ENCODE data around the gene LCE3D. TPM values are rescaled to one million over a fixed set of nuclear protein-coding genes. Genes with fewer than 3 reads are reported as not detected.
"Not testable (repeated sequence)": the region's sequence is repeated elsewhere in the genome, so short reads cannot be mapped to it uniquely, and the experiment has no call there.

Gene LCE3D
- total RNA-seq = not detected

DNA sequence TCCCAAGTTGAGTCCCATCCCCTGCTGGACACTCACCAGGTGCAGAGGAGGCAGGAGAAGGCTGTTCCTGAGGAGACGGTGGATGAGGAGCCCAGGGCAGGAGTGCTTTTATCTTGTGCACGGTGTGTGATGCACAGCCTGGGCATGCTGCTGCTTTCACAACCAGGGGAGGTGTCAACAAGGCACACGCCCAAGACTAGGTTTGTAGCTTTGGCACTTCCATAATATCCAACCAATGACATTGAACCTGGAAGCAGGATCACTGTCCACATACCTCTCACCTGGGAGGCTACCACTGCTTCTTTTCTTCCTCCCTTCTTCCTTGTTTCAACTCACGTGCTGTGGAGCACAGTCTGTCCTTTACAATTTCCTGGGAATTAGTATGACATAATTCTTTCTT is at the start of gene LCE3D:
TSS of gene LCE3D (minus strand) at position 84 of the 400 bp plus-strand sequence. CDS start 580 bp downstream, outside the sequence.
- no peak within 1 kb of the TSS for H3K4me3 Mint-ChIP-seq
- no peaks in the 10 kb centered on the region for H3K9me3 Mint-ChIP-seq
- intact Hi-C loops (cut with micrococcal nuclease) = no loop called here
- H3K36me3 Mint-ChIP-seq = no peaks in the 10 kb centered on the region
- no peaks in the 10 kb centered on the region for H3K4me1 Mint-ChIP-seq (ENCODE audit: low read depth)
- peaks cover 18% of the 10 kb centered on the region for H3K27me3 Mint-ChIP-seq
- CTCF ChIA-PET = no interaction called here
- no peak within 1 kb of the TSS for H3K27ac Mint-ChIP-seq
- POLR2A ChIA-PET = no interaction called here
- DNase-seq = no peak

- peaks cover 39% of the 10 kb centered on the region for H3K27me3 Mint-ChIP-seq
- no peak overlapping the region for H3K4me3 Mint-ChIP-seq
- H3K36me3 Mint-ChIP-seq = no peaks in the 10 kb centered on the region
- ChIA-PET POLR2A (no interaction called here), CTCF (no interaction called here)
- H3K9me3 Mint-ChIP-seq = no peaks in the 10 kb centered on the region
- peaks cover 2% of the 10 kb centered on the region for H3K4me1 Mint-ChIP-seq (ENCODE audit: low read depth)
- no peak overlapping the region for H3K27ac Mint-ChIP-seq
- intact Hi-C loops (cut with micrococcal nuclease) = no loop called here
- DNase-seq = no peak
Measured at GRCh38 chr1:152626744-152627143, 46.4 kb upstream of the LCE3D start.

GRCh38 chr1:152623203-152623844 is 43.0 kb upstream of the LCE3D start:
- Mint-ChIP-seq H3K36me3 (no peaks in the 10 kb centered on the region), H3K27ac (no peak overlapping the region), H3K9me3 (peaks cover 12% of the 10 kb centered on the region), H3K27me3 (peaks cover 27% of the 10 kb centered on the region), H3K4me3 (no peak overlapping the region), H3K4me1 (ENCODE audit: low read depth) (peaks cover 2% of the 10 kb centered on the region)
- ChIA-PET POLR2A (no interaction called here), CTCF (interaction anchor here (0.8 to 1.5 kb wide), 5 partner anchors 8 to 90 kb away, joined by 3 to 6 read pairs (median 5); no protein-coding TSS in a partner anchor)
- intact Hi-C loops (cut with micrococcal nuclease) = loop anchor here (2.0 kb wide), 1 partner anchor 47 kb away; no protein-coding TSS in a partner anchor
- peak; percentile 44 for DNase-seq

GRCh38 chr1:152622803-152623202 is 42.5 kb upstream of the LCE3D start, which contains the start of gene LCE3A:
Gene LCE3A, minus strand, starts transcription at chr1:152623103. Its CDS starts 0 bp downstream, at chr1:152623103.
- Mint-ChIP-seq H3K27me3 (peaks cover 27% of the 10 kb centered on the region), H3K9me3 (peaks cover 12% of the 10 kb centered on the region), H3K27ac (no peak within 1 kb of the TSS), H3K4me3 (no peak within 1 kb of the TSS), H3K36me3 (no peaks in the 10 kb centered on the region), H3K4me1 (ENCODE audit: low read depth) (peaks cover 2% of the 10 kb centered on the region)
- intact Hi-C loops (cut with micrococcal nuclease) = loop anchor here (2.0 kb wide), 1 partner anchor 46 kb away; no protein-coding TSS in a partner anchor
- ChIA-PET CTCF (interaction anchor here (0.8 to 1.5 kb wide), 5 partner anchors 9 to 90 kb away, joined by 3 to 6 read pairs (median 5); no protein-coding TSS in a partner anchor), POLR2A (no interaction called here)
- no peak for DNase-seq

DNA sequence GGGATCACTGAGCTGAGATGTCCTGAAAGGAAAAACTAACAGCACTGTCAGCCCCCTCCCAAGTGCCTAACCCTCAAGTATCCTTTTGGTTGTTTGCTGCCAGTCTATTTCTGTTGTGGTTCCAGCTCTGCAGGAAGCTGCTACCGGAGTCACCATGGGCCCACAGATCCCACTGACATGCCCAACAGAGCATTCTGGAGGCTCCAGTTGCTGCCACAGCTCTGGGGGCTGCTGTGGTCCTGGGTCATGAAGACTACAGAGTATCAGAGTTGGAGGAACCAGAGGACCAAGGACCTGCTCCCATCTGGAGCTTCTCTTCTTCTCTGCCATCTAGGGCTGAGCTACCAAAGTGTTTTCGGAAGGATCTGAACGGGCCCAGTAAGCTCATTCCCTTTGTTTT is 41.7 kb upstream of the LCE3D start:
- H3K4me3 Mint-ChIP-seq = no peak overlapping the region
- ChIA-PET CTCF (interaction anchor here (1.5 kb wide), 1 partner anchor 45 kb away, joined by 6 read pairs; no protein-coding TSS in a partner anchor), POLR2A (no interaction called here)
- intact Hi-C loops (cut with micrococcal nuclease) = loop anchor here (2.0 kb wide), 1 partner anchor 45 kb away; no protein-coding TSS in a partner anchor
- peaks cover 2% of the 10 kb centered on the region for H3K4me1 Mint-ChIP-seq (ENCODE audit: low read depth)
- no peaks in the 10 kb centered on the region for H3K36me3 Mint-ChIP-seq
- H3K27ac Mint-ChIP-seq = no peak overlapping the region
- H3K9me3 Mint-ChIP-seq = peaks cover 15% of the 10 kb centered on the region
- DNase-seq = no peak
- H3K27me3 Mint-ChIP-seq = peaks cover 20% of the 10 kb centered on the region

DNA sequence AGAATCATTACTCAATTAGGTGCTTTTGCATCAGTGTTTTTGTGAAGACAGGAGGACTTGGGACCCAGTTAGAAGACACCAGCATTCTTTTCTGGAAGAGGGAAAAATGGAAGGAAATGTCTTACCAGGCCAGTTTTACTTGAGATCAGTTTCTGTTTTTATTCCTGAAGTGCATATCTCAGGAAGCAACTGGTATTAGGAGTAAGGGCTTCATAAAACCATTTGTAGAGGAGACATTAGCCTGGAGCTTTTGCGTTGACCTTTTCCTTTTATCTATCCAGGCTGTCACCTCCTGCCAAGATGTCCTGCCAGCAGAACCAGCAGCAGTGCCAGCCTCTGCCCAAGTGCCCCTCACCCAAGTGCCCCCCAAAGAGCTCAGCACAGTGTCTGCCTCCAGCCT is 33.2 kb upstream of the LCE3D start, which contains the start of gene LCE3B:
TSS of gene LCE3B (plus strand) at position 301 of the 400 bp plus-strand sequence. CDS start at position 301, 0 bp downstream.
- no peak for DNase-seq
- POLR2A ChIA-PET = no interaction called here
- intact Hi-C loops (cut with micrococcal nuclease) = no loop called here
- H3K27me3 Mint-ChIP-seq = no peaks in the 10 kb centered on the region
- H3K9me3 Mint-ChIP-seq = peaks cover 5% of the 10 kb centered on the region
- H3K27ac Mint-ChIP-seq = no peak within 1 kb of the TSS
- no peaks in the 10 kb centered on the region for H3K36me3 Mint-ChIP-seq
- H3K4me1 Mint-ChIP-seq (ENCODE audit: low read depth) = no peaks in the 10 kb centered on the region
- CTCF ChIA-PET = no interaction called here
- H3K4me3 Mint-ChIP-seq = no peak within 1 kb of the TSS

DNA sequence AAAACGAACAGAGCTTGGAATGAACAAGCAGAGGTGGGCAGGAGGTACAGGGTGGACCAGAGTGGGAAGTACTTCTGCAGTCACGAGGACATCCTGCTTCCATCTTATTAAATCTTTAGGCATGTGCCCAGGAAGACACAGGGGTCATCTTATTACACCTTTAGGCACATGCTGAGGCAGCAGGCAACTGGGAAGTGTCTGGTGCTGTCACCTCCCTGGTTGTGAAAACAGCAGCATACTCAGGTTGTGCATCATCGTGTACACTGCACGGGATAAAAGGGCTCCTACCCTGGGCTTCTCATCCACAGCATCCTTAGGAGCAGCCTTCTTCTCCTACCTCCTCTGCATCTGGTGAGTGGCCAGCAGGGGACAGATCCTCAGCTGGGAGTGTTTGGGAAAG is 19.6 kb upstream of the LCE3D start, which contains the start of gene LCE3C:
TSS of gene LCE3C (plus strand) at position 301 of the 400 bp plus-strand sequence. CDS start 498 bp downstream, outside the sequence.
- Mint-ChIP-seq H3K9me3 (no peaks in the 10 kb centered on the region), H3K4me3 (no peak within 1 kb of the TSS), H3K36me3 (no peaks in the 10 kb centered on the region), H3K27me3 (no peaks in the 10 kb centered on the region), H3K27ac (no peak within 1 kb of the TSS), H3K4me1 (ENCODE audit: low read depth) (no peaks in the 10 kb centered on the region)
- ChIA-PET CTCF (no interaction called here), POLR2A (no interaction called here)
- intact Hi-C loops (cut with micrococcal nuclease) = no loop called here
- no peak for DNase-seq

DNA sequence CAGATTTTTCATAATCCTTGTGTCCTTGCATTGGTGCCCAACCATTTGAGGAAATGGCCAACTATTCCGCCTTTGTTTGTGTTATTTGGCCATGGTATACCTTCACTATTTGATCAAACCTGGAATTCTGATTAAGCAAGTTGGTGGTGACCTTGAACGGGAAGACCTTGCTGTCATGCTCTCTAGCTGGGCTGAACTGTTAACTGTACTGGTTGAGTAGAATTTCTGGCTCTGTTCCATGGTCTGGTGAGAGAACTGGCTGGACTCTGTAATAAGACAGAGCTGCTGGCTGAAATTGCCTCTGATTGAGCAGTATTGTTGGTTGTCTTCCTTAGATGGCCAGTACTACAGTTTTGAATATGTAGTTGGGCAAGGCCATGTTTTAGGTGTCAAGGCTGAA is 16.7 kb upstream of the LCE3D start:
- DNase-seq = no peak
- no peak overlapping the region for H3K4me3 Mint-ChIP-seq
- ChIA-PET POLR2A (no interaction called here), CTCF (no interaction called here)
- H3K27me3 Mint-ChIP-seq = no peaks in the 10 kb centered on the region
- no peaks in the 10 kb centered on the region for H3K4me1 Mint-ChIP-seq (ENCODE audit: low read depth)
- H3K27ac Mint-ChIP-seq = no peak overlapping the region
- no peaks in the 10 kb centered on the region for H3K9me3 Mint-ChIP-seq
- intact Hi-C loops (cut with micrococcal nuclease) = no loop called here
- H3K36me3 Mint-ChIP-seq = no peaks in the 10 kb centered on the region

DNA sequence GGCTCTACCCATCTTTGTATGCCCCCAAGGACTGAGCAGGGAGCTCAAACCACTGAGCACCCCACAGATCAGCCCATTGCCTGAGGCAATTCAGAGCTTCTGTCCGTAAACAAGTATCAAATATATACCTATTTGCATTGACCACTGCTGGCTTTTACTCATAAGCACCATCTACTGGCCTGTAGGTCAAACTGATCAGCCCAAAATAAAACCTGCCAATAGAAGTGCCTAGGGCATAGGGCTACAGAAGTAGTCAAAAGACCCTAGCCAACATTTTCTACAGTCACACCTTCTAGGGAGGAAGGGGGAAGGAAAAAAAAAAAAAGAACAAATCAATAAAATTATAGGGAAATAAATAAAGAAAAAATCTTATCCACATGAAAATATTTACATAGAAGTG is 5.3 kb upstream of the LCE3D start:
- H3K27ac Mint-ChIP-seq = no peak overlapping the region
- DNase-seq = no peak
- H3K27me3 Mint-ChIP-seq = peaks cover 2% of the 10 kb centered on the region
- ChIA-PET POLR2A (no interaction called here), CTCF (no interaction called here)
- H3K36me3 Mint-ChIP-seq = no peaks in the 10 kb centered on the region
- intact Hi-C loops (cut with micrococcal nuclease) = no loop called here
- no peaks in the 10 kb centered on the region for H3K9me3 Mint-ChIP-seq
- H3K4me3 Mint-ChIP-seq = no peak overlapping the region
- H3K4me1 Mint-ChIP-seq (ENCODE audit: low read depth) = no peaks in the 10 kb centered on the region

DNA sequence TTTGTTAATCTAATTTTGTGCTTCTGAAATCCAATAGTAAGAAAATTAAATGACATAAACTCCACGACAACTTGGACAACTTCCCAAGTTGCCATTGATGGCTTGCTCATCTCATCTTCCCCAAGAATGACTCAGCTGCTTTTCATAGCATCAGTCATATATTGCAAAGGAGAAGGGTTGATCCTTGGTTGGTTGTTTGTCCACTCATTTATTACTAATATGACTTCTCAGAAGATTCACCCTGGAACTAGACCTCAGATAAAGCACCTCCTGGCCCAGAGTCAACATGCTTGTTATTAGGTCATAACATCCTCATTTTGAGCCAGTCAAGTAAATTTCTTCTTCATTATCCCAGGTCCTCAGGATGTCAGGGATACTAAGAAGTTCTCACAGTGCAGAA is 2.3 kb upstream of the LCE3D start:
- Mint-ChIP-seq H3K27ac (no peak overlapping the region), H3K4me1 (ENCODE audit: low read depth) (no peaks in the 10 kb centered on the region), H3K9me3 (no peaks in the 10 kb centered on the region), H3K36me3 (no peaks in the 10 kb centered on the region), H3K27me3 (peaks cover 12% of the 10 kb centered on the region), H3K4me3 (no peak overlapping the region)
- CTCF ChIA-PET = no interaction called here
- POLR2A ChIA-PET = no interaction called here
- DNase-seq = no peak
- intact Hi-C loops (cut with micrococcal nuclease) = no loop called here

GRCh38 chr1:152579526-152579925 is 790 bp downstream of the LCE3D start:
- H3K36me3 Mint-ChIP-seq; H3K4me1 Mint-ChIP-seq (ENCODE audit: low read depth); POLR2A ChIA-PET; H3K9me3 Mint-ChIP-seq; DNase-seq; H3K27ac Mint-ChIP-seq; H3K4me3 Mint-ChIP-seq; CTCF ChIA-PET; intact Hi-C loops (cut with micrococcal nuclease): not testable (repeated sequence)
- H3K27me3 Mint-ChIP-seq = peaks cover 18% of the 10 kb centered on the region

DNA sequence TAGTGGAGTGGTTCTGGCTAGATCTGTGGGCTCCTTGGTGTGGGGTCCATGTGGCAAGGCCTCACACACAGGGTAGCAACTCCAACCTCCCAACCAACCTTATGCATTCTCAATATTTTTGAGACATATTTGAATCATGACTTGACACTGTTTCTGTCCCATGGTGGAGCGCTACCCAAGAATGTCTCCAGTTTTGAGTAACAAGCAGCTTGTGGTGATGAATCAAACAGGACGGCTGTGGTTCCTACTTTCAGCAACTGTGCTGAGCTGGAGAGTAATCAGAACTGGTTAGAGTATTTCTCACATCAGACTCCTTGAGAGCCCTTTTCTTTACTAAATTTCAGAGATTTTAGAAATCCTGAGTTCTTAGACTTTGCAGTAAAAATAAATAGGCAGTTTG is 3.1 kb downstream of the LCE3D start:
- intact Hi-C loops (cut with micrococcal nuclease) = loop anchor here (2.0 kb wide), 1 partner anchor 46 kb away; the partner anchor contains the start of gene LCE3A
- Mint-ChIP-seq H3K4me3 (no peak overlapping the region), H3K27ac (no peak overlapping the region), H3K9me3 (no peaks in the 10 kb centered on the region), H3K27me3 (peaks cover 33% of the 10 kb centered on the region), H3K36me3 (no peaks in the 10 kb centered on the region), H3K4me1 (ENCODE audit: low read depth) (no peaks in the 10 kb centered on the region)
- POLR2A ChIA-PET = interaction anchor here (0.6 kb wide), 1 partner anchor 49 kb away, joined by 4 read pairs; no protein-coding TSS in a partner anchor
- DNase-seq = peak; percentile 48
- CTCF ChIA-PET = interaction anchor here (0.7 kb wide), 1 partner anchor 45 kb away, joined by 6 read pairs; the partner anchor contains the start of gene LCE3A

DNA sequence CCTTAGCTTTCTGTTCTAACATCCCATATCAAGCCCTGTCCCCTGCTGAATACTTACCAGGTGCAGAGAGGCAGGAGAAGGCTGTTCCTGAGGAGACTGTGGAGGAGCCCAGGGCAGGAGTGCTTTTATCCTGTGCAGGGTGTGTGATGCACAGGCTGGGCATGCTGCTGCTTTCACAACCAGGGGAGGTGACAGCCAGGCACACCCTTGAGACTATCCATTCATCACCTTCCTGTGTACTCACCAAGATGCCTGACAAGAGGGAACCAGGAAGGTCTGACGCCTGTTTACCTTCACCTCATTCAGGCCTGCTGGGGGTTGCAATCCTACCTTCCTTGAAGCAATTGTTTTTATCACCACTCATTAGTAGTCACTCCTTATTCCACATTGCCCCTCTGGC is 13.6 kb downstream of the LCE3D start, which contains the start of gene LCE3E:
TSS of gene LCE3E (minus strand) at position 100 of the 400 bp plus-strand sequence. CDS start 572 bp downstream, outside the sequence.
- no peak for DNase-seq
- ChIA-PET POLR2A (no interaction called here), CTCF (no interaction called here)
- no peaks in the 10 kb centered on the region for H3K4me1 Mint-ChIP-seq (ENCODE audit: low read depth)
- intact Hi-C loops (cut with micrococcal nuclease) = no loop called here
- H3K36me3 Mint-ChIP-seq = no peaks in the 10 kb centered on the region
- H3K27ac Mint-ChIP-seq = no peak within 1 kb of the TSS
- H3K27me3 Mint-ChIP-seq = peaks cover 8% of the 10 kb centered on the region
- peaks cover 16% of the 10 kb centered on the region for H3K9me3 Mint-ChIP-seq
- H3K4me3 Mint-ChIP-seq = no peak within 1 kb of the TSS

All from activated CD4-positive, alpha-beta memory T cell treated with anti-CD3 and anti-CD28 coated beads for 36 hours (primary cell).